Activated CD8-positive, alpha-beta memory T cell treated with anti-CD3 and anti-CD28 coated beads for 48 hours (primary cell): ENCODE results near the gene WDR4.
"Not testable (repeated sequence)": the region's sequence is repeated elsewhere in the genome, so short reads cannot be mapped to it uniquely, and the experiment has no call there.

Experiments used
- DNase-seq, 3 experiments: peaks; one replicate each; pipeline ENCODE4 v3.0.0-alpha.2; 2020; ENCODE audit warnings: low read depth in 2 of 3, low spot score in 2 of 3

The WDR4 gene

DNA sequence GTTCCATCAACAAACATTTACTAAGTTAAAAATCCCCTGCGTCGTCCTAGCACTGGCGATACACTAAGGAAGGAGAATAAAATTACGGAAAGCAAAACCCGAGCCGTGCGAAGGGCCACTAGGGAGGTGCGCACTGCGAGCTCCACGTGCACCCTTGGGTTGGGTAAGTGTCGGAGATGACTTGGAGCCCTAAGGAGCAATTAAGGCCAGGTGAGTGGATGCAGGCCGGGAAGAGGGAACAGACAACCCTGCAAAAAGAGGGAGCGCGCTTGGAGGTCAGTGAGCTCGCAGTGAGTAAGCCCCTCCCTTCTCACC lies 704 bp downstream of the WDR4 start:
- DNase-seq = no peak

- DNase-seq = not testable (repeated sequence)
These were observed 3.5 kb downstream of the WDR4 start for GRCh38 chr21:42875811-42876210.

DNA sequence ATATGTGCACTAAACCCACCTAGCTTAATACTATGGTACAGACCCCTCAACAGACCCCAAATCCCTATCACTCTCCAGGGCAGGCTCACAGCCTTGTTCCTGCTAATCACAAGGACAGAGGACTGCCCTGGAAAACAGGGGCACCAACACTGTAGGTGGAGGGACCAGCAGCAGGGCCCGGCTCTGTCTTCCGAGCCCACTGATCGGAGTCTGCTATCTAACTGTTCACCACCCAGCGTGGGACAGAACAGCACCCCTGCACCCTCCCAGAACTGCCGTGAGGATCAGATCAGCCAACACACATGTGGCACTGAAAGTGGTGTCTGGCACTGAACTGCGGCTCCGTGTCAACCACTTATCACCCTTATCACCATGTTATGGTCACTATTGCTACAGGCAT lies 6.2 kb downstream of the WDR4 start:
- no peak for DNase-seq

DNA sequence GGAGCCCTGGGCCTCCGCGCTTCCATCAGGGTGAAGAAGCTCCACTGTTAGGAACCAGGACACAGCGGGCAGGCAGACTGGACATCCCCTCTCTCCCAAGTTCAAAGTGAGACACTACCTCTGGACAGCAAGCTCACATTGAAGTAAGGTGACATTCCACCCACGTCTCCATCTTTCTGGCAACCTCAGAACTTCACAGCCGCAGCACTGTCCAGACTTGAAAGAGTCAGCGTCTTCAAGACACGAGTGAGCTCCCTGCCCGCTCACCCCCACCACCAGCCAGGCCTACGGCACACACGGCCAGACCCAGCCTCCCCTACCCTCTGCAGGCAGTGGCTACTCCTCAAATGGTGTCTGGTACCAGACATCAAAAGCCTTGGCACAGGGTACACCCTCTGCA lies 11.1 kb downstream of the WDR4 start:
- no peak for DNase-seq

DNA sequence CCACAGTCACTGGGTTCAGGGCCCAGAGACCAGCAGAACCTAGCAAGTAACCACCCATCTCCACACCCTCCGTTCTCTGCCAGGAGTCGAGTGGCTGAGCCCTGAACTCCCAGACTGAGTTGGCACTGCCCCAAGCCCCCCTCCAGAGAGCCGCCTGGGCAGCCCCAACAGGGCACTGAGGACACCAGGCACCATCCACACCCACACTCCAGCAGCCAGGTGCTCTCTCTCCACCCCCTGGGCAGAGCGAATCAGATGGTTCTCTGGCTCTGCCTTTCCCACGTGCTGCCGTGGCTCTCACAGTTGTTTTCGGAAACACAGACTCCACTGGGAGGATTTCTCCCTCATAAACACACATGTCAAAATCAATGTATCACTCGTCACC lies 13.6 kb downstream of the WDR4 start:
- DNase-seq = no peak

- no peak for DNase-seq
These were observed 14.2 kb downstream of the WDR4 start for GRCh38 chr21:42864815-42865775.

GRCh38 chr21:42864286-42864685 lies 15.1 kb downstream of the WDR4 start:
- DNase-seq = no peak

DNA sequence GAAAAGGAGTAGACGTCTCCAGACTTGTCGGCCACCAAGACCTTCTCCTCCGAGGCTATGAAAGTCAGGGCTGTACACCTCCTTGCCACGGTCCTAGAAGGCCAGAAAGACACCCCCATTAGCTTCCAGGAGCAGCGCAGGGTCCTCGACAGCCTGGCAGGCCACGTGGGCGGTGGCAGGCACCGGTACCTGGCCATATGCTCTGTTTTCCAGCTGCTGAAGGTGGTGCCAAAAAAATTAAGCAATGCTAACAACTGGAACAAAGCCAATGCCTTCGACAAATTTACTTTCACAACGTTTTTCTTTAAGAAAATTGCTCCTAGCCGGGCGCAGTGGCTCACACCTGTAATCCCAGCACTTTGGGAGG lies 15.9 kb downstream of the WDR4 start:
- DNase-seq = no peak

- no peak for DNase-seq
These were observed 16.4 kb downstream of the WDR4 start for GRCh38 chr21:42862774-42863503.

DNA sequence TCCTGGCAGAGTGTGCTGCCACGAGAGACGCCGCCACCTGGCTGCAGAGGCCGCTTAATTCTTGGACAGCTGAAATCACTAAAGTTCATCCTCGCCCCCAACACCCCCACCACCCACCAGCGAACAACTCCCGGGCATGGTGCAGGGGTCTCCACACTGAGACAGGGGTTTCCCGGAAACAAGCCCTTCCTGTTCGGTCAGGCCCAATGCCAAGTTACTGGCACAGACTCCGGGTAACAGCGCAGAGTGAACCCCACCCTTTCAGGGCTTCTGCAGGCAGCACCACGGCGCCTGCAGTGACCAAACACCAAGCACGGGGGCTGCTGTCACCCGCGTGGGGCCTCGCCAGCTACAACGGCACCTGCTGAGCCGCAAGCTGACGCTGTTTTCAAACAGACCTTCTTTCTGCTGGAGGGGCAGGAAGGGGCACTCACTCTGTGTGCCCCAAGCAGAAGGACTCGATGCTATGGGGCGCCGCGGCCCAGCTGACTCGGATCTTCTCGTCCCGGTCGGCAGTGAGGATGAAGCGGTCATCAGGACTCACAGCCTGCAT lies 17.4 kb downstream of the WDR4 start:
- no peak for DNase-seq

DNA sequence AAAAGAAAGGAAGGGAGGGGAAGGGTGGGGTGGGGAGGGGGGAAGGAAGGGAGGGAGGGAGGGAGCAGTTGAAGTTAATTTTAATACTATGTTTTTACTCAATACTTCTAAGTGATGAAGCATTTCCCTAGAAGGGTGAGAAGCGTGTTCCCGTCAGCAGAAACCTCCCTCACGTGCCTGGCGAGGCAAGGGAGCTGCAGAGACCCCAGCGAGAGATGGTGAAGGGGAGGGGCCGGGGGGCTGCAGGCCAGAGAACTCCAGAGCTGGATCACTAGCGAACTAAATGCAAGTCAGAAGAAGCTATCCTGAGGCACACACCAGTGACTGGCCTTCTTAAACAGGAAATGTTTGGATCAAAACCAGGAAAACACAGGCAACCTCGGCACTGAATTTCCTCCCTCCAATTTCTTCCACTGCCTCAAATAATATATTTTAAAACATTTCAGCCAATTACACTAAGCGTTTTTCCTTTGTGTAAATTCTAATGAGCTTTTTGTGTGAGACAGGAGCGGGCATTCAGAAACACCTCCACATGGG lies 18.0 kb downstream of the WDR4 start:
- no peak for DNase-seq

DNA sequence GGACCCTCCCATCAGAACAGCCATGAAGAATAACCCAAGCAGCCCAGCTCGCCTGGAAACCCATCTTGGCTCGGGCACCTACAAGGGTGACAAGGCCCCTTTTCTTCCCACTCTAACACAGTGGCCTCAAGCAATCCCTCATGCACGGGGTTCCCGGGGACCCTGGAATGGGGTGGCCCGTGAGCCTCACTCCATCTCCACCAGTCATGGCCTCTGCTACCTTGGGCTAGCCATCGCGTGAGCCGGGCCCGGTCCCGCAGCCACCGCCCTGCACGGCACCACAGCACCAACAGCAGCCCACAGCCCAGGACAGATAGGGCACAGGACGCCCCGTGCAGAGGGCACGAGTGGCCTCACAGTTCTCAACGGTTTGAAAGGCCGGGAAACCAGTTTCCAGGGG lies 19.0 kb downstream of the WDR4 start:
- no peak for DNase-seq

- DNase-seq = no peak
These were observed 19.5 kb downstream of the WDR4 start for GRCh38 chr21:42859891-42860230.

GRCh38 chr21:42858957-42859890 lies 20.1 kb downstream of the WDR4 start:
- DNase-seq = no peak

- no peak for DNase-seq
These were observed 21.0 kb downstream of the WDR4 start for GRCh38 chr21:42858185-42858847.

GRCh38 chr21:42857216-42857615 lies 22.1 kb downstream of the WDR4 start:
- no peak for DNase-seq

DNA sequence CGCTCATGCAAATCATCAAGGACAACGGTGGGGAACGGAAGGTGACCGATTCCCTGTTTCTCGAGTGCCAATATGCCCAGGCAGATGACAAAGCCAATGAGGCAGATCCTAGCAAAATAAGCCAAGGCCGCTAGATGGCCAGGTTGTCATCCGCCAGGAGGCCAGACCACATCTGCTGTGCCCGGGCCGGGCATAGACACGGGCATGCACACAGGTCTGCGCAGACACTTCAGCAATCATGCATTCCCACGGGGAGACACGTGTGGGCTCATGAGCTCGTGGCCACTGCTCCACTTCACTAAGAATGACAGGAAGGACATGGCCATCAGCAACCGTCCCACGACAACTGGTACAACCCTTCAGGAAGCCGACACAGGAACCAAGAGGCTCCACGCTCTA lies 23.4 kb downstream of the WDR4 start:
- no peak for DNase-seq

DNA sequence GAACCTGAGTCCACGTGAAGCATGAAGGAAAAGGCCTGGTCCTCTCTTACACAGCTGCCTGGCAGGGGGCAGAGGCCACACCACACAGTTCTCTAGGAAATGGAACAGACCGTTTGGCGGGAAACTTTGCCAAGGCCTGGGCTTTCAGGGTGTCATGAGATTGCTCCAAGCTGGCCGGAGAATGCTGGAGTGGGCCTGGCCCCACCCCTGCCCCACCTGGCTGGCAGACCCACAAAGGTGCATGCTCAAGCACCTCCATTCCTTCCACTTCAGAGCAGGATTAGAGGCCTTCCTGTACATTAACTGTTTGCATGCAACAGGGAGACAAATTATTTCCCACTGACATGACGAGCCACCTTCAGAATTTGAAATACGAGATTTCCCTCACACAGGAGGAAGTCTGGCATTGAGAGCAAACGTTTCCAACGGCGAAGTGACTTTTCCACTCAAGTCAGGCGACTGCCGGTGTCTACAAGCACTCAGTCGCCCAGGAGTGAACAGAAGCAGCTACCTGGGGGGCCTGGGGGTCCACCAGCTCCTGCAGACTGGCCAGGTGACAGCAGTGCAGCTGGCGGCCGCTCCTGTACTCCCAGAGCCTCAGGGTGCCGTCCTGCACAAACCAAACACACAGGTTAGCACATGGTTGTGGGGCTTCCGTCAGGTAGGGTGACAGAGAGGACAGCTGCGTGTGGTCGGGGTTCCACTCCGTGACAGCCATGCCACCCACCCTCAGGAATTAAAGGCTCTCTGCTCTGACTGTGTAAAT lies 24.0 kb downstream of the WDR4 start:
- no peak for DNase-seq

DNA sequence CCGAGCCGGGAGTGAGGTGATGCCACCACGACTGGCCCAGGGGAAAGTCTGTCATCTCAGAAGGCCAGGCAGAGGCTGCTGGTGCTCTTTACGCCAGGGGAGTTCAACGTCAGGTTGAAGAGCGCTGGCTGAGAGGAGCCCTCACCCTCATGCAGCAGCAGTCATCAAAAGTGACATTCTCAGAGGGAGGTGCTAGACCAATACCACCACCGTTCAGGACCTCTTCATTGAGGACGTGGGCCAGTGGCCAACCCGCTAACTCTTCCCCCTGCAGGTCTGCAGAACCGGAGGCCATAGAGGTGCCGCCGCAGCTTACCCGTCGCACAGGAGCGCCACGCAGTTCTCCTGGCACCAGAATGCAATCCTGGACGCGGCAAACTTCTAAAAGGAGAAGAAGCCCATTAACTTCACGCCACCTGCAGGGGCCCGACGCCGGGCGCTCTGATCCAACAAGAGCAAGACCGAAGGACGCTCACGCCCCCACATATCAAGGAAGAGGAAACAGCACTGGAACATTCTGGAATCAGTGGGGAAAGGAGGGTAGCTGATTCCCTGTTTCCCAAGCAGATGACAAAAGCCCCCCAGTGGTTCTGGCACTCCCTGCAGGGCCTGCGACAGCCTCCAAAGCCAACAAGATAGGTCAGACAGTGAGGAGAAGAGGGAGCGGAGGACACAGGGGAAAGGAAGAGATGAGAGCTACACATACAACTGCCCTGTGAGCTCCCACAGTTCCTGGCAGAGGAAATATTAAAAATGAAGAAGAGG lies 24.9 kb downstream of the WDR4 start:
- DNase-seq = no peak
